ENCODE measurements around the gene FCMR.

- TF ChIP-seq CTCF (IDR thresholded peaks at IDR 0.05) (no peak), POLR2A (IDR thresholded peaks at IDR 0.05) (no peak)
These were observed 40.5 kb upstream of the FCMR start for GRCh38 chr1:206962272-206962671.
